Smooth muscle cell (in vitro differentiated cells): Measurements from ENCODE around the gene FSTL1. TPM values are rescaled to one million over a fixed set of nuclear protein-coding genes. Genes with fewer than 3 reads are reported as not detected.

Experiments used
- DNase-seq: peaks from one replicate; lab custom pipeline; 2025; ENCODE audit not compliant: unreplicated experiment; lab: John Stamatoyannopoulos, UW
- H2AFZ ChIP-seq: fragments of 200-600 bp; sonication (generic); 2 replicates; pipeline ENCODE4 v1.6.0; 2016; ENCODE audit warnings: antibody characterized with exemption, low read depth, mild to moderate bottlenecking
- H3F3A ChIP-seq: fragments of 200-600 bp; sonication (generic); 2 replicates; pipeline ENCODE4 v1.6.0; 2017; ENCODE audit warnings: antibody characterized with exemption, low read depth
- H3K27ac ChIP-seq: fragments of 200-600 bp; sonication (generic); 2 replicates; pipeline ENCODE4 v1.5.1; 2016; ENCODE audit warnings: low read depth, mild to moderate bottlenecking
- H3K27me3 ChIP-seq: fragments of 200-600 bp; sonication (generic); 2 replicates; pipeline ENCODE4 v1.6.1; 2016; ENCODE audit warnings: low read depth, mild to moderate bottlenecking
- H3K36me3 ChIP-seq: fragments of 200-600 bp; sonication (generic); 2 replicates; pipeline ENCODE4 v1.5.1; 2016; ENCODE audit warnings: low read depth
- H3K4me1 ChIP-seq: fragments of 200-600 bp; sonication (generic); 2 replicates; pipeline ENCODE4 v1.5.1; 2016; ENCODE audit warnings: low read depth
- H3K4me2 ChIP-seq: fragments of 200-600 bp; sonication (generic); 2 replicates; pipeline ENCODE4 v1.6.0; 2016; ENCODE audit warnings: mild to moderate bottlenecking
- H3K4me3 ChIP-seq: fragments of 200-600 bp; sonication (generic); 2 replicates; pipeline ENCODE4 v1.5.1; 2016; ENCODE audit warnings: mild to moderate bottlenecking
- H3K79me2 ChIP-seq: fragments of 200-600 bp; sonication (generic); 2 replicates; pipeline ENCODE4 v1.6.0; 2016; ENCODE audit warnings: low read depth, mild to moderate bottlenecking
- H3K9ac ChIP-seq: fragments of 200-600 bp; sonication (generic); 2 replicates; pipeline ENCODE4 v1.6.0; 2016; ENCODE audit warnings: low read depth
- H3K9me3 ChIP-seq: fragments of 200-600 bp; sonication (generic); replicated peaks from 2 replicates; pipeline ENCODE4 v1.5.1; 2016; ENCODE audit warnings: low read depth
- H4K20me1 ChIP-seq: fragments of 200-600 bp; sonication (generic); 2 replicates; pipeline ENCODE4 v1.6.0; 2016; ENCODE audit warnings: low read depth
- CTCF ChIP-seq: fragments of 200-600 bp; sonication (generic); IDR thresholded peaks from 2 replicates; pipeline ENCODE4 v1.5.1; 2017; ENCODE audit warnings: borderline replicate concordance, mild to moderate bottlenecking, antibody characterized with exemption; ENCODE audit not compliant: insufficient read depth, poor library complexity, severe bottlenecking
- WGBS: methylation state at CpG from one replicate; pipeline ENCODE4 v1.1.7; 2016; ENCODE audit warnings: low lambda C conversion rate; 5-methylcytosine and 5-hydroxymethylcytosine counted together
- polyA plus RNA-seq: library from polyadenylated mRNA; unstranded; fragments of >200 nt; fragmentation: Nextera tagmentation; extraction: Ambion mirVana; gene quantifications from 2 replicates; pipeline ENCODE4 v1.2.1, GENCODE V29; 2016
- total RNA-seq: library from RNA; depleted of rRNA; stranded (reverse); fragments of >200 nt; gene quantifications from 2 replicates; pipeline ENCODE4 v1.2.3, GENCODE V29; 2014

FSTL1 gene
- total and polyA plus RNA-seq, 2 experiments from 2014 or later, result 562 to 630 TPM

- no peak for DNase-seq
- Histone ChIP-seq H3K4me1 (peaks cover 39% of the 10 kb centered on the region), H3K9ac (no peak overlapping the region), H3K4me3 (no peak overlapping the region), H3K4me2 (peak overlapping the region; percentile 54), H3K9me3 (no peaks in the 10 kb centered on the region), H3K27me3 (no peaks in the 10 kb centered on the region), H3K79me2 (no peaks in the 10 kb centered on the region), H3F3A (peaks cover 16% of the 10 kb centered on the region), H3K36me3 (no peaks in the 10 kb centered on the region), H2AFZ (no peak overlapping the region), H3K27ac (peak overlapping the region; percentile 84), H4K20me1 (no peaks in the 10 kb centered on the region)
- TF ChIP-seq CTCF, result no peak
- WGBS, result 56% methylated on average over 3 of the region's 3 CpGs
Measured at GRCh38 chr3:120497336-120497735, 46.5 kb upstream of the FSTL1 start.

DNA sequence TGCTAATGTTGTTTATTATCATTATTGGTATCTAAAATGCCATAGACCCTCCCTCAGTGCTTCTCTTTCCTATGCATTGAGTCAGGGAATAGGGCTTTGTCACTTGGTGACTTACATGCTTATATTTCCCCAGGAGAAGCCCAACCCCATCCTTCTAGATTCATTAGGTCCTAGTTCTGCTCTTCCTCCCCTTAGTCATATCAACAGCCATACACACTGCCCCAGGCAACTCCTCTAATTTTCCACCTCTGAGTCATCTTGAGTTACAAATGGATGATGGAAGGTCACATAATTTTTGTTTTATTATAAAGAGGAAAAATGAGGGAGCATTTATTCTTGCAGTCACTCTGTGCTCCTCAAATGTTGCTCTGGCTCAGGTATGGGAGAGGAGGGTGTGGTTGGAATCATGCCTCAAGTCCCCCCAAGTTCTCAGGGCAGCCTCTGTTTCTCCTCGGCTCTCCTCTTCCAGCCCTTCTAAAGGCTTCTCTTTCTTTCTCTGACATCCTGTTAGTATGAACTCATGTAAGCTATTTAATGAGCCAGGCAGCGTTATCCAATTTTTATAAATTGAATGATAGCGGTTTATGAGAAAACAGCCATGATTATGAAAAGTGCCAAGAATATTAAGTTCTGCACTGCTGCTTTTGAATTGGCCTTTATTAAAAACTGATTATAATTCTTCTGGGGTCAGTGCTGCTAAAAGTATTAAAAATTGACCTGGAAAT is 45.6 kb upstream of the FSTL1 start:
- Histone ChIP-seq H3K4me3 (no peak overlapping the region), H3K36me3 (no peaks in the 10 kb centered on the region), H3K79me2 (no peaks in the 10 kb centered on the region), H3K9ac (no peak overlapping the region), H3F3A (peaks cover 16% of the 10 kb centered on the region), H3K4me1 (peaks cover 39% of the 10 kb centered on the region), H4K20me1 (no peaks in the 10 kb centered on the region), H3K9me3 (no peaks in the 10 kb centered on the region), H3K27ac (peak overlapping the region; percentile 84), H2AFZ (no peak overlapping the region), H3K27me3 (no peaks in the 10 kb centered on the region), H3K4me2 (peak overlapping the region; percentile 45)
- WGBS, result 93% methylated on average over 3 of the region's 3 CpGs
- no peak for DNase-seq
- no peak for TF ChIP-seq CTCF

- no peak for TF ChIP-seq CTCF
- Histone ChIP-seq H3F3A (peaks cover 16% of the 10 kb centered on the region), H3K9ac (no peak overlapping the region), H3K4me2 (peak overlapping the region; percentile 45), H3K4me1 (peaks cover 39% of the 10 kb centered on the region), H3K9me3 (no peaks in the 10 kb centered on the region), H3K79me2 (no peaks in the 10 kb centered on the region), H4K20me1 (no peaks in the 10 kb centered on the region), H3K36me3 (no peaks in the 10 kb centered on the region), H2AFZ (no peak overlapping the region), H3K27ac (peak overlapping the region; percentile 56), H3K4me3 (no peak overlapping the region), H3K27me3 (no peaks in the 10 kb centered on the region)
- no peak for DNase-seq
- WGBS, result 78% methylated on average over 2 of the region's 2 CpGs
Measured at GRCh38 chr3:120495809-120496208, 45.0 kb upstream of the FSTL1 start.

DNA sequence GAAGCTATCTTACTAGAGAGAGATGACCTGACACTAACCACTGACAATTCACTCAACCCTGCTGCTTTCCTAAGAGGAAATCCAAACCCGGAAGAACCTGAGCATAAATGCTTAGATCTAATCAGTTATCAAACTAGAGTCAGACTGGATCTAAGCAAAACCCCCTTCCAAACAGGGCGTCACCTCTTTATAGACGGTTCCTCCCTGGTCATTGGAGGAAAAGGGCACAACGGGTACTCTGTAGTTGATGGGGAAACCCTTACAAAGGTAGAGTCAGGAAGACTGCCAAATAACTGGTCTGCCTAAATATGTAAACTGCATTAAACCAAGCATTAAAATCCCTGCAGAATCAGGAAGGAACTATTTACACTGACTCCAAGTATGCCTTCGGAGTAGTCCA is 41.3 kb upstream of the FSTL1 start:
- WGBS, result 97% methylated on average over 5 of the region's 5 CpGs
- TF ChIP-seq CTCF, result no peak

More for the DNA sequence above, 41.3 kb upstream of the FSTL1 start:
- no peaks in the 10 kb centered on the region for H3K9me3 ChIP-seq
- H3K79me2 ChIP-seq, result no peaks in the 10 kb centered on the region
- peaks cover 12% of the 10 kb centered on the region for H3K4me1 ChIP-seq
- no peak overlapping the region for H3K9ac ChIP-seq
- DNase-seq, result no peak
- H4K20me1 ChIP-seq, result no peaks in the 10 kb centered on the region
- H3K27me3 ChIP-seq, result no peaks in the 10 kb centered on the region
- H2AFZ ChIP-seq, result no peak overlapping the region
- H3F3A ChIP-seq, result peaks cover 5% of the 10 kb centered on the region
- H3K4me2 ChIP-seq, result no peak overlapping the region
- H3K4me3 ChIP-seq, result no peak overlapping the region
- H3K36me3 ChIP-seq, result no peaks in the 10 kb centered on the region
- H3K27ac ChIP-seq, result no peak overlapping the region
